ENCODE measurements around the gene HOTAIR.
A peak's percentile ranks its signal among the peaks of the same experiment; 100 is the strongest.

The HOTAIR gene

GRCh38 chr12:53998110-53998899 is 23.6 kb upstream of the HOTAIR start:
- Histone ChIP-seq H3K4ac (ENCODE audit: low read length) (no peak overlapping the region), H3K36me3 (replicated peaks in 1 of 2; ENCODE audit: control insufficient read depth in 2 of 2, insufficient read depth in 2 of 2, low read length in 2 of 2) (no peaks in the 10 kb centered on the region), H3K18ac (ENCODE audit: low read length) (no peak overlapping the region), H2BK15ac (ENCODE audit: low read length) (no peak overlapping the region), H2BK5ac (ENCODE audit: low read length) (no peak overlapping the region), H2AFZ (ENCODE audit: low read length) (no peak overlapping the region), H2BK120ac (ENCODE audit: low read depth, low read length) (no peak overlapping the region), H3K14ac (ENCODE audit: low read length) (no peak overlapping the region), H2AK5ac (ENCODE audit: low read depth, low read length) (no peak overlapping the region), H3K9me3 (replicated peaks in 1 of 2; ENCODE audit: control insufficient read depth in 2 of 2, insufficient read depth in 1 of 2, low read depth in 1 of 2, low read length in 2 of 2) (peaks cover 0 to 2% of the 10 kb centered on the region in 2 donors), H3K4me2 (ENCODE audit: insufficient read depth, low read length, poor library complexity, severe bottlenecking) (peak overlapping the region; percentile 11), H4K91ac (ENCODE audit: low read depth, low read length, poor library complexity) (no peak overlapping the region), H3K27ac (replicated peaks; ENCODE audit: low read length) (no peak overlapping the region), H3K9ac (ENCODE audit: low read depth, low read length, poor library complexity) (no peak overlapping the region), H3K4me3 (ENCODE audit: low read length in 2 of 2) (no peak overlapping the region), H3K4me1 (ENCODE audit: control insufficient read depth in 2 of 2, insufficient read depth in 1 of 2, low read depth in 1 of 2, low read length in 2 of 2) (no peaks in the 10 kb centered on the region), H3K27me3 (ENCODE audit: control insufficient read depth in 3 of 3, insufficient read depth in 3 of 3, low read depth in 1 of 3, low read length in 3 of 3) (peaks cover 84 to 100% (median 100%) of the 10 kb centered on the region in 3 experiments), H3K79me1 (ENCODE audit: low read depth, low read length) (no peaks in the 10 kb centered on the region), H4K8ac (ENCODE audit: low read depth, low read length) (no peak overlapping the region), H3K23ac (ENCODE audit: low read depth, low read length, poor library complexity) (no peak overlapping the region), H2BK12ac (ENCODE audit: low read length) (no peak overlapping the region)
- no peak for DNase-seq (ENCODE audit: low spot score)
- no CpG with 5 or more reads among the region's 11 CpGs for WGBS, 2 donors (ENCODE audit: extremely low coverage in 2 of 2, insufficient read length in 2 of 2, insufficient replicate concordance in 1 of 2)

- no peak overlapping the region for H4K8ac ChIP-seq (ENCODE audit: low read depth, low read length)
- H3K27me3 ChIP-seq (ENCODE audit: control insufficient read depth in 3 of 3, insufficient read depth in 3 of 3, low read depth in 1 of 3, low read length in 3 of 3), result peaks cover 84 to 100% (median 100%) of the 10 kb centered on the region in 3 experiments
- H3K36me3 ChIP-seq (replicated peaks in 1 of 2; ENCODE audit: control insufficient read depth in 2 of 2, insufficient read depth in 2 of 2, low read length in 2 of 2), result no peaks in the 10 kb centered on the region
- H3K14ac ChIP-seq (ENCODE audit: low read length), result no peak overlapping the region
- H3K27ac ChIP-seq (replicated peaks; ENCODE audit: low read length), result no peak overlapping the region
- H3K18ac ChIP-seq (ENCODE audit: low read length), result no peak overlapping the region
- H4K91ac ChIP-seq (ENCODE audit: low read depth, low read length, poor library complexity), result no peak overlapping the region
- no peak overlapping the region for H2BK120ac ChIP-seq (ENCODE audit: low read depth, low read length)
- WGBS, 2 donors (ENCODE audit: extremely low coverage in 2 of 2, insufficient read length in 2 of 2, insufficient replicate concordance in 1 of 2), result no CpG with 5 or more reads among the region's 35 CpGs
- H2BK15ac ChIP-seq (ENCODE audit: low read length), result no peak overlapping the region
- H2AFZ ChIP-seq (ENCODE audit: low read length), result peak overlapping the region; percentile 35
- H3K9me3 ChIP-seq (replicated peaks in 1 of 2; ENCODE audit: control insufficient read depth in 2 of 2, insufficient read depth in 1 of 2, low read depth in 1 of 2, low read length in 2 of 2), result peaks cover 0 to 2% of the 10 kb centered on the region in 2 donors
- no peaks in the 10 kb centered on the region for H3K4me1 ChIP-seq (ENCODE audit: control insufficient read depth in 2 of 2, insufficient read depth in 1 of 2, low read depth in 1 of 2, low read length in 2 of 2)
- peak overlapping the region; percentile 65 for H3K23ac ChIP-seq (ENCODE audit: low read depth, low read length, poor library complexity)
- no peaks in the 10 kb centered on the region for H3K79me1 ChIP-seq (ENCODE audit: low read depth, low read length)
- no peak overlapping the region for H3K9ac ChIP-seq (ENCODE audit: low read depth, low read length, poor library complexity)
- H3K4ac ChIP-seq (ENCODE audit: low read length), result no peak overlapping the region
- DNase-seq (ENCODE audit: low spot score), result no peak
- H3K4me2 ChIP-seq (ENCODE audit: insufficient read depth, low read length, poor library complexity, severe bottlenecking), result no peak overlapping the region
- no peak overlapping the region for H2BK5ac ChIP-seq (ENCODE audit: low read length)
- no peak overlapping the region for H2BK12ac ChIP-seq (ENCODE audit: low read length)
- no peak overlapping the region for H3K4me3 ChIP-seq (ENCODE audit: low read length in 2 of 2)
- H2AK5ac ChIP-seq (ENCODE audit: low read depth, low read length), result no peak overlapping the region
Observed at GRCh38 chr12:53997204-53998109, 22.7 kb upstream of the HOTAIR start.

- peak overlapping the region; percentile 65 for H3K23ac ChIP-seq (ENCODE audit: low read depth, low read length, poor library complexity)
- no peak overlapping the region for H4K91ac ChIP-seq (ENCODE audit: low read depth, low read length, poor library complexity)
- no peak for DNase-seq (ENCODE audit: low spot score)
- H3K9ac ChIP-seq (ENCODE audit: low read depth, low read length, poor library complexity), result no peak overlapping the region
- H3K9me3 ChIP-seq (replicated peaks in 1 of 2; ENCODE audit: control insufficient read depth in 2 of 2, insufficient read depth in 1 of 2, low read depth in 1 of 2, low read length in 2 of 2), result peaks cover 0 to 6% of the 10 kb centered on the region in 2 donors
- H2AK5ac ChIP-seq (ENCODE audit: low read depth, low read length), result no peak overlapping the region
- H2BK120ac ChIP-seq (ENCODE audit: low read depth, low read length), result no peak overlapping the region
- WGBS, 2 donors (ENCODE audit: extremely low coverage in 2 of 2, insufficient read length in 2 of 2, insufficient replicate concordance in 1 of 2), result no CpG with 5 or more reads among the region's 29 CpGs
- no peaks in the 10 kb centered on the region for H3K36me3 ChIP-seq (replicated peaks in 1 of 2; ENCODE audit: control insufficient read depth in 2 of 2, insufficient read depth in 2 of 2, low read length in 2 of 2)
- H3K27me3 ChIP-seq (ENCODE audit: control insufficient read depth in 3 of 3, insufficient read depth in 3 of 3, low read depth in 1 of 3, low read length in 3 of 3), result peaks cover 86 to 100% (median 100%) of the 10 kb centered on the region in 3 experiments
- no peak overlapping the region for H3K27ac ChIP-seq (replicated peaks; ENCODE audit: low read length)
- no peak overlapping the region for H3K14ac ChIP-seq (ENCODE audit: low read length)
- no peaks in the 10 kb centered on the region for H3K4me1 ChIP-seq (ENCODE audit: control insufficient read depth in 2 of 2, insufficient read depth in 1 of 2, low read depth in 1 of 2, low read length in 2 of 2)
- no peak overlapping the region for H4K8ac ChIP-seq (ENCODE audit: low read depth, low read length)
- H3K4me3 ChIP-seq (ENCODE audit: low read length in 2 of 2), result no peak overlapping the region
- peak overlapping the region; percentile 90 for H2AFZ ChIP-seq (ENCODE audit: low read length)
- no peak overlapping the region for H3K18ac ChIP-seq (ENCODE audit: low read length)
- no peaks in the 10 kb centered on the region for H3K79me1 ChIP-seq (ENCODE audit: low read depth, low read length)
- no peak overlapping the region for H2BK15ac ChIP-seq (ENCODE audit: low read length)
- H3K4me2 ChIP-seq (ENCODE audit: insufficient read depth, low read length, poor library complexity, severe bottlenecking), result no peak overlapping the region
- no peak overlapping the region for H2BK12ac ChIP-seq (ENCODE audit: low read length)
- H3K4ac ChIP-seq (ENCODE audit: low read length), result no peak overlapping the region
- H2BK5ac ChIP-seq (ENCODE audit: low read length), result no peak overlapping the region
Observed at GRCh38 chr12:53996240-53997203, 21.8 kb upstream of the HOTAIR start.
